Globus pallidus (tissue), 1 donor: ENCODE results near the gene PLIN4.
"Not testable (repeated sequence)": the region's sequence is repeated elsewhere in the genome, so short reads cannot be mapped to it uniquely, and the experiment has no call there.

Experiments used
- DNase-seq: peaks from one replicate; pipeline ENCODE4 v3.0.0-alpha.2; 2015; ENCODE audit warnings: low spot score

PLIN4 gene, protein sequence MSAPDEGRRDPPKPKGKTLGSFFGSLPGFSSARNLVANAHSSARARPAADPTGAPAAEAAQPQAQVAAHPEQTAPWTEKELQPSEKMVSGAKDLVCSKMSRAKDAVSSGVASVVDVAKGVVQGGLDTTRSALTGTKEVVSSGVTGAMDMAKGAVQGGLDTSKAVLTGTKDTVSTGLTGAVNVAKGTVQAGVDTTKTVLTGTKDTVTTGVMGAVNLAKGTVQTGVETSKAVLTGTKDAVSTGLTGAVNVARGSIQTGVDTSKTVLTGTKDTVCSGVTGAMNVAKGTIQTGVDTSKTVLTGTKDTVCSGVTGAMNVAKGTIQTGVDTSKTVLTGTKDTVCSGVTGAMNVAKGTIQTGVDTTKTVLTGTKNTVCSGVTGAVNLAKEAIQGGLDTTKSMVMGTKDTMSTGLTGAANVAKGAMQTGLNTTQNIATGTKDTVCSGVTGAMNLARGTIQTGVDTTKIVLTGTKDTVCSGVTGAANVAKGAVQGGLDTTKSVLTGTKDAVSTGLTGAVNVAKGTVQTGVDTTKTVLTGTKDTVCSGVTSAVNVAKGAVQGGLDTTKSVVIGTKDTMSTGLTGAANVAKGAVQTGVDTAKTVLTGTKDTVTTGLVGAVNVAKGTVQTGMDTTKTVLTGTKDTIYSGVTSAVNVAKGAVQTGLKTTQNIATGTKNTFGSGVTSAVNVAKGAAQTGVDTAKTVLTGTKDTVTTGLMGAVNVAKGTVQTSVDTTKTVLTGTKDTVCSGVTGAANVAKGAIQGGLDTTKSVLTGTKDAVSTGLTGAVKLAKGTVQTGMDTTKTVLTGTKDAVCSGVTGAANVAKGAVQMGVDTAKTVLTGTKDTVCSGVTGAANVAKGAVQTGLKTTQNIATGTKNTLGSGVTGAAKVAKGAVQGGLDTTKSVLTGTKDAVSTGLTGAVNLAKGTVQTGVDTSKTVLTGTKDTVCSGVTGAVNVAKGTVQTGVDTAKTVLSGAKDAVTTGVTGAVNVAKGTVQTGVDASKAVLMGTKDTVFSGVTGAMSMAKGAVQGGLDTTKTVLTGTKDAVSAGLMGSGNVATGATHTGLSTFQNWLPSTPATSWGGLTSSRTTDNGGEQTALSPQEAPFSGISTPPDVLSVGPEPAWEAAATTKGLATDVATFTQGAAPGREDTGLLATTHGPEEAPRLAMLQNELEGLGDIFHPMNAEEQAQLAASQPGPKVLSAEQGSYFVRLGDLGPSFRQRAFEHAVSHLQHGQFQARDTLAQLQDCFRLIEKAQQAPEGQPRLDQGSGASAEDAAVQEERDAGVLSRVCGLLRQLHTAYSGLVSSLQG (N-terminal part only)

GRCh38 chr19:4518345-4519171 is at the start of gene PLIN4:
Gene PLIN4, minus strand, starts transcription at chr19:4518486. Its CDS starts 214 bp downstream, at chr19:4518272.
- DNase-seq, result peak; percentile 74

- no peak for DNase-seq
Measured at GRCh38 chr19:4567584-4568071, 49.3 kb upstream of the PLIN4 start.

GRCh38 chr19:4566402-4567051 is 48.2 kb upstream of the PLIN4 start:
- no peak for DNase-seq

- not testable (repeated sequence) for DNase-seq
Measured at GRCh38 chr19:4563562-4563961, 45.3 kb upstream of the PLIN4 start.

- DNase-seq, result not testable (repeated sequence)
Measured at GRCh38 chr19:4562085-4562484, 43.8 kb upstream of the PLIN4 start.

GRCh38 chr19:4559569-4559968 is 41.3 kb upstream of the PLIN4 start, which contains the start of gene SEMA6B:
Gene SEMA6B, minus strand, starts transcription at chr19:4559684. Its CDS starts 1,227 bp downstream, at chr19:4558457.
- DNase-seq, result peak; percentile 29

DNA sequence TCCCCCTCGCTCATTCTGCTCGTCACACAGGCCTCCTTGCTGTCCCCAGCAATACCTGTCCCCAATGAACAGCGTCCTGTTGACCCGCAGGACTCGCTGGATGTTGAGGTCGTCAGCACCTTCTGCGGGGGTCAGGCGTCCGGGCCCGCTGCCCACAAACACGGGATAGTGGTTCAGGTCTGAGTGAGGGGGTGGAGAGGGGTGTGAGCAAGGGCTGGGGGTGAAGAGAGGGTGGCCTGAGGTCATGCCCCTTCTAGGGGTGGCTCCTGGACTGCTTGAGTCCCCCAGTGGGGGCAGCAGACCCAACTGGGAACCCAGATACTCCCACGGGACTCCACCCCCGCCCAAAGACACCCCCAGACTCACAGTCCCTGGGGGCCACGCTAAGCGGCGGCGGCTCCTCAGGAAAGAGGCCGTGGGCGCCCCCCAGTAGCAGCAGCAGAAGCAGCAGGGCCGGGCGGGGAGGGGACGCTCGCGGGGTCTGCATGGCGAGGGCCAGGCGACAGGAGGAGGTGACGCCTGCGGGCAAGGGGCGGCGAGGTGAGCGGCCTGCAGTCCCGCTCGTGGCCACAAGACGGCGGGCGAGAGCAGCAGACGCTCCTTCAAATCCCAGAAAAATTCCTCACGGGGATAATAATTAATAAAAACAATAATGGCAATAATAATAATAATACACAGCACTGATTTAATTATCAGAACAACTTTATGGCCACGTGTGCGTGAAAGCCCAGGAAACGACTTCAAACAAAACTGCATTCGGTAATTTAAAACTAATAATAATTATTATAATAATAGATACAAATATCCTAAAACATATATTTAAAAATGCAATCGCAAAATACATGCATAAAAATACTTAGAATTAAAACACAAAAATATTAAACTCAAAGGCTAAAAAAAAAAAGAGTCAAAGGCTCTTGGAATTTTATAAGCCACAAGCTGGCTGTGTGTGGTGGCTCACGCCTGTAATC is 40.0 kb upstream of the PLIN4 start:
- no peak for DNase-seq

GRCh38 chr19:4557144-4557970 is 39.1 kb upstream of the PLIN4 start:
- DNase-seq, result no peak

GRCh38 chr19:4556597-4557127 is 38.4 kb upstream of the PLIN4 start:
- no peak for DNase-seq

DNA sequence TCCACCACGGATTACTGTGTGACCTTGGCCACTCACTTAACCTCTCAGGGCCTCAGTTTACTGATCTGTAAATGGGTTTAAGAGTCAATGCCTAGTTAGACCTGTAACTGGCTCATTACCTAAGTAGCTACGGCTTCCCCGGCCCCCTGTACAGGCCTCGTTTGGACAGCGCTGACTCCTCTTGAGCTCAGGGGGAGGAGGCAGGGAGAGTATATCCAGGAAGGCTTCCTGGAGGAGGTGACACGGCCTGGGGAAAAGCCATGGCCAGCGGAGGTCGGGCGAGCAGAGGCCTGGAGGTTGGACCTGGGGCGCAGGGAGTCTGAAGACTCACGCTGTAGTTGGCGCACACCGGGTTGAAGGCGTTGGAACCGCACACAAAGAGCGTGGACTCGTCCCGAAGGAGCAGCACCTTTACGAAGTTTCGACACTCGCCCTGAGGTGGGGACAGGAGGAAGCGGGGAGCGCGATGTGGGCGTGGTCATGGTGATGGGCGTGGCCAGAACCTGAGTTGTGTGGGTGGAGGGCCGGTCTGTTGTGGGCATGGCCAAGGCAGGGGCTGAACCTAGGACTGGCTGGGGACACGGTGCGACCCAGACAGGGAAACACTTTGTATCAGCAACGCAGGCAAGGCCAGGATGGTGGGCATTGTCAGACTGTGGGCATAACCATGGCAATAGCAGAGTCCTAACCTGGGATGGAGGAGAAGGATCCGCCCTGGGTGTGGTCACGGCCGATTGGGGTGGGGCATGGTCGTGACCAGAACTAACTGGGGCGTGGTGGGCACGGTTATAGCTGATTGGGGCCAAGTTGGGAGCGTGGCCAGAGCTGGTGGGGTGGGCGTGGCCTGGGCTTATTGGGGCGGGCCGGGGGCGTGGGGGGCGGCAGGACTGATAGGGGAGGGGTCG is 37.6 kb upstream of the PLIN4 start:
- no peak for DNase-seq

GRCh38 chr19:4554717-4555116 is 36.4 kb upstream of the PLIN4 start:
- DNase-seq, result no peak

GRCh38 chr19:4553775-4554174 is 35.5 kb upstream of the PLIN4 start:
- DNase-seq, result no peak

DNA sequence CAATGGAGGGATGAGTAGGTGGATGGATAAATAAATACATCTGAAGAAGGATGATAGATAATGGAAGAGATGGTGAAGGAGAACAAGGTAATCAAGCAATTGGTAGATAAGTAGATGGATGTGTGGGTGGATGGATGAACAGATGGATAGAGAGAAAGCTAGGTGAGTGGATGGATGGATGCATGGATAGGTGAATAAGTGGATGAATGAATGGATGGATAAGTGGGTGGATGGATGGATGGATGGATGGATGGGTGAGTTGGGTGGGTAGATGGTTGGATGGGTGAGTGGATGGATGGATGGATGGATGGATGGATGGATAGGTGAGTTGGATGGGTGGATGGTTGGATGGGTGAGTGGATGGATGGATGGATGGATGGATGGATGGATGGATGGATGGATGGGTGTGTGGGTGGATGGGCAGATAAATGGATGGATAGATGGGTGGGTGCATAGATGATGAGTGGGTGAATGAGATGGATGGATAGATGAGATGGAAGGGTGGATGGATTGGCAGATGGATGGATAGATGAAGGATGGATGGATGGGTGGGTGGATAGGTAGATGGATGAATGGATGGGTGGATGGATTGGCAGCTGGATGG is 34.9 kb upstream of the PLIN4 start:
- DNase-seq, result no peak

DNA sequence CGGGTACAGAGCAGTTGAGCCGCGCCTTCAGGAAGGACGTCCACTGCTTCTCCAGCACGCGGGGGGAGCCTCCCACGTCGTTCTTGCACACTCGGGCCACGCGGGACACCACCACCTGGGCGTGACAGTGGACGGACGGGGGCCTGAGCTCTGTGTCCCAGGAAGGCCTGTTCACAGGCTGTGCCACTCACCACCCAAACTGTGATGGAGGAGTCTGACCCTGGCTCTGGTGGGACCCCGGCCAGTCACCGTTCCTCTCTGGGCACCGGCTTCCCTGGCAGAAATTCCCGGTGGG is 34.2 kb upstream of the PLIN4 start:
- DNase-seq, result no peak

DNA sequence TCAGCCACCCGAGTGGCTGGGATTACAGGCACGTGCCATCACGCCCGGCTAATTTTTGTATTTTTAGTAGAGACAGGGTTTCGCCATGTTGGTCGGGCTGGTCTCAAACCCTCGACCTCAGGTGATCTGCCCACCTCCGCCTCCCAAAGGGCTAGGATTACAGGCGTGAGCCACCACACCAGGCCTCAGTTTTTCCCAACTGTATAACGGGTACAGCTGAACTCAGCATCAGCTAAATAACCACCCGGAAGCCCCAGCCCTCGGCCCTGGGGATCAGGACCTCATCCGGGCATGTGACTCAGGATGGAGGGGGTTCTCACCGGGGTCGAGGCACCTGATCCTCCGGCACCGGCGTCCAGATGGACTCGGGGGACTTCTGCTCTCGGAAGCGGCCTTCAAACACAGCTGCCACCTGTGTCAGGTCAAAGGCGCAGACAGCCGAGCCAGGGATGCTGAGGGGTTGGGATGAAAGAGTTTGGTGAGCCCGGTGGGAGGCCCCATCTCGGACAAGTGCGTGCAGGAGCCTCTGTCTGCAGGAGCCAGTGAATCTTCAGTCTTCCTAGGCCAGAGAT is 32.3 kb upstream of the PLIN4 start:
- DNase-seq, result no peak

DNA sequence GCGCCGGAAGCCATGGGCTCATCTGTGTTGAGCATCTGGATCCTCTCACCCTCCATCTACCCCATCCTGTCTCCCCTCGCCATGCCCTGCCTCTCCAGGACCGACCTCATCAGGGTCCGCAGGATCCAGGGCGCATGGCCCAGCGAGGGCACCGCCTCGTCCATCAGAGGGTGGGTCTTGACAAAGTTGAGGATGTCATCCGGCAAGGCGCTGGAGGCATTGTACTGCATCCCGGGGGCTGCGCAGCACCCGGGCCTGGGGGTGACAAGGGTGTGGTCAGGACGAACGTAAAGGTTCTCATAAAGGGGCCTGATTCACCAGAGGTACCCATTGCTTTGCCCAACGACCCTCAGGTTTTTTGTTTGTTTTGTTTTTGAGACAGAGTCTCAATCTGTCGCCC is 31.7 kb upstream of the PLIN4 start:
- DNase-seq, result no peak

- DNase-seq, result no peak
Measured at GRCh38 chr19:4548238-4548584, 29.9 kb upstream of the PLIN4 start.
